ENCODE data around the gene DDR2. TPM values are rescaled to one million over a fixed set of nuclear protein-coding genes. Genes with fewer than 3 reads are reported as not detected.

The DDR2 gene
- total RNA-seq, 1 experiment from 2014 or later, result 1.9 TPM

GRCh38 chr1:162721471-162721870 lies 89.2 kb downstream of the DDR2 start:
- H3K27ac ChIP-seq (ENCODE audit: low read length), result no peak overlapping the region
- ChIA-PET CTCF (no interaction called here), POLR2A (no interaction called here)
- no peak for ATAC-seq
- intact Hi-C loops (cut with micrococcal nuclease; ENCODE audit: unreplicated experiment), result no loop called here
- no peaks in the 10 kb centered on the region for H3K27me3 ChIP-seq (ENCODE audit: control insufficient read depth, insufficient read depth, low read length)
- TF ChIP-seq SIN3A (IDR thresholded peaks at IDR 0.05; ENCODE audit: borderline replicate concordance, insufficient read depth, low read depth, low read length) (no peak), TCF7L2 (IDR thresholded peaks at IDR 0.05; ENCODE audit: low read depth, low read length) (no peak), POLR2AphosphoS5 (IDR thresholded peaks at IDR 0.05; ENCODE audit: low read depth, low read length) (no peak)
- TF ChIP-seq, protein P1, sequence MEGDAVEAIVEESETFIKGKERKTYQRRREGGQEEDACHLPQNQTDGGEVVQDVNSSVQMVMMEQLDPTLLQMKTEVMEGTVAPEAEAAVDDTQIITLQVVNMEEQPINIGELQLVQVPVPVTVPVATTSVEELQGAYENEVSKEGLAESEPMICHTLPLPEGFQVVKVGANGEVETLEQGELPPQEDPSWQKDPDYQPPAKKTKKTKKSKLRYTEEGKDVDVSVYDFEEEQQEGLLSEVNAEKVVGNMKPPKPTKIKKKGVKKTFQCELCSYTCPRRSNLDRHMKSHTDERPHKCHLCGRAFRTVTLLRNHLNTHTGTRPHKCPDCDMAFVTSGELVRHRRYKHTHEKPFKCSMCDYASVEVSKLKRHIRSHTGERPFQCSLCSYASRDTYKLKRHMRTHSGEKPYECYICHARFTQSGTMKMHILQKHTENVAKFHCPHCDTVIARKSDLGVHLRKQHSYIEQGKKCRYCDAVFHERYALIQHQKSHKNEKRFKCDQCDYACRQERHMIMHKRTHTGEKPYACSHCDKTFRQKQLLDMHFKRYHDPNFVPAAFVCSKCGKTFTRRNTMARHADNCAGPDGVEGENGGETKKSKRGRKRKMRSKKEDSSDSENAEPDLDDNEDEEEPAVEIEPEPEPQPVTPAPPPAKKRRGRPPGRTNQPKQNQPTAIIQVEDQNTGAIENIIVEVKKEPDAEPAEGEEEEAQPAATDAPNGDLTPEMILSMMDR (IDR thresholded peaks at IDR 0.05), result no peak
- TF ChIP-seq, protein P2, sequence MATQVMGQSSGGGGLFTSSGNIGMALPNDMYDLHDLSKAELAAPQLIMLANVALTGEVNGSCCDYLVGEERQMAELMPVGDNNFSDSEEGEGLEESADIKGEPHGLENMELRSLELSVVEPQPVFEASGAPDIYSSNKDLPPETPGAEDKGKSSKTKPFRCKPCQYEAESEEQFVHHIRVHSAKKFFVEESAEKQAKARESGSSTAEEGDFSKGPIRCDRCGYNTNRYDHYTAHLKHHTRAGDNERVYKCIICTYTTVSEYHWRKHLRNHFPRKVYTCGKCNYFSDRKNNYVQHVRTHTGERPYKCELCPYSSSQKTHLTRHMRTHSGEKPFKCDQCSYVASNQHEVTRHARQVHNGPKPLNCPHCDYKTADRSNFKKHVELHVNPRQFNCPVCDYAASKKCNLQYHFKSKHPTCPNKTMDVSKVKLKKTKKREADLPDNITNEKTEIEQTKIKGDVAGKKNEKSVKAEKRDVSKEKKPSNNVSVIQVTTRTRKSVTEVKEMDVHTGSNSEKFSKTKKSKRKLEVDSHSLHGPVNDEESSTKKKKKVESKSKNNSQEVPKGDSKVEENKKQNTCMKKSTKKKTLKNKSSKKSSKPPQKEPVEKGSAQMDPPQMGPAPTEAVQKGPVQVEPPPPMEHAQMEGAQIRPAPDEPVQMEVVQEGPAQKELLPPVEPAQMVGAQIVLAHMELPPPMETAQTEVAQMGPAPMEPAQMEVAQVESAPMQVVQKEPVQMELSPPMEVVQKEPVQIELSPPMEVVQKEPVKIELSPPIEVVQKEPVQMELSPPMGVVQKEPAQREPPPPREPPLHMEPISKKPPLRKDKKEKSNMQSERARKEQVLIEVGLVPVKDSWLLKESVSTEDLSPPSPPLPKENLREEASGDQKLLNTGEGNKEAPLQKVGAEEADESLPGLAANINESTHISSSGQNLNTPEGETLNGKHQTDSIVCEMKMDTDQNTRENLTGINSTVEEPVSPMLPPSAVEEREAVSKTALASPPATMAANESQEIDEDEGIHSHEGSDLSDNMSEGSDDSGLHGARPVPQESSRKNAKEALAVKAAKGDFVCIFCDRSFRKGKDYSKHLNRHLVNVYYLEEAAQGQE (IDR thresholded peaks at IDR 0.05; ENCODE audit: insufficient read depth in 1 of 2, low read depth in 2 of 2, low read length in 1 of 2), result no peak
- DNase-seq (ENCODE audit: low read depth, low spot score), result no peak
- in situ Hi-C loops (cut with HindIII; ENCODE audit: low pct_unique_long_range_greater_than_20kb, low sequenced_read_pairs), result no loop called here
- BruUV-seq (replicated peaks), result no TSS peak
- H3K9me3 ChIP-seq (ENCODE audit: control insufficient read depth, insufficient read depth, low read depth, low read length), result no peaks in the 10 kb centered on the region
- no peaks in the 10 kb centered on the region for H3K36me3 ChIP-seq (ENCODE audit: control insufficient read depth, insufficient read depth, low read length)
- no peak overlapping the region for H3K4me3 ChIP-seq (ENCODE audit: low read depth in 2 of 2, low read length in 2 of 2)
- H3K4me1 ChIP-seq (ENCODE audit: control insufficient read depth, insufficient read depth, low read length), result no peaks in the 10 kb centered on the region

DNA sequence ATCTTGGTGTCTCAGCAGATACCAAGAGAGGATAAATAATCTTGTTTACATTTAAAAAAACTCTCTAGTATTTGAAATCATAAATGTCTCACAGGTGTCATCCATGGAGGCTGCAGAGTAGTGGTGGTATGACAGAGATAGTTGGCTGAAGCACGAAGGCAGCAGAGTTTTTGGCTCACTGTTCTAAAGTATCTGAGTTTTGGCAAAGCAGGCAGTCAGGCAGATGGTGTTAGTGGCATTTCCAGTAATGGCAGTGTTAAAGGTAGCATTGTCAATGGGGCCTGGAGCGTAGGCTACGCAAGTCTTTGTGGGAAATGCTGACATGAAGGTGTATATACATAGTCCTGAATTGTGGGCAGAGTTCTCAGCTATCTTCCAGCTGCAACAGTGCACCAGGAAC lies 89.8 kb downstream of the DDR2 start:
- no peaks in the 10 kb centered on the region for H3K36me3 ChIP-seq (ENCODE audit: control insufficient read depth, insufficient read depth, low read length)
- BruUV-seq (replicated peaks), result no TSS peak
- CTCF ChIA-PET, result interaction anchor here (0.6 kb wide), 1 partner anchor 602 kb away, joined by 3 read pairs; no protein-coding TSS in a partner anchor
- in situ Hi-C loops (cut with HindIII; ENCODE audit: low pct_unique_long_range_greater_than_20kb, low sequenced_read_pairs) (no loop called here), intact Hi-C loops (cut with micrococcal nuclease; ENCODE audit: unreplicated experiment) (no loop called here)
- POLR2A ChIA-PET, result no interaction called here
- H3K9me3 ChIP-seq (ENCODE audit: control insufficient read depth, insufficient read depth, low read depth, low read length), result no peaks in the 10 kb centered on the region
- ATAC-seq (no peak), DNase-seq (ENCODE audit: low read depth, low spot score) (no peak)
- H3K27ac ChIP-seq (ENCODE audit: low read length), result no peak overlapping the region
- TF ChIP-seq POLR2AphosphoS5 (IDR thresholded peaks at IDR 0.05; ENCODE audit: low read depth, low read length) (no peak), SIN3A (IDR thresholded peaks at IDR 0.05; ENCODE audit: borderline replicate concordance, insufficient read depth, low read depth, low read length) (no peak), TCF7L2 (IDR thresholded peaks at IDR 0.05; ENCODE audit: low read depth, low read length) (no peak)
- TF ChIP-seq, protein P1 (IDR thresholded peaks at IDR 0.05), result no peak
- TF ChIP-seq, protein P2 (IDR thresholded peaks at IDR 0.05; ENCODE audit: insufficient read depth in 1 of 2, low read depth in 2 of 2, low read length in 1 of 2), result no peak
- H3K4me1 ChIP-seq (ENCODE audit: control insufficient read depth, insufficient read depth, low read length), result no peaks in the 10 kb centered on the region
- H3K27me3 ChIP-seq (ENCODE audit: control insufficient read depth, insufficient read depth, low read length), result no peaks in the 10 kb centered on the region
- H3K4me3 ChIP-seq (ENCODE audit: low read depth in 2 of 2, low read length in 2 of 2), result no peak overlapping the region
